WTC11 (cell line): ENCODE measurements around the gene PLLP. TPM values are rescaled to one million over a fixed set of nuclear protein-coding genes. Genes with fewer than 3 reads are reported as not detected.

Experiments used
- ATAC-seq: fragments of 200-7000 bp; cut with Tn5 transposase; 2 replicates; pipeline ENCODE4 v1.10.0; 2021; ENCODE audit warnings: mild to moderate bottlenecking, moderate library complexity
- CTCF ChIA-PET: fragments of 300-600 bp; sonication (Branson Sonifier 250); formaldehyde crosslinking; loops from one replicate; lab custom pipeline; 2021; ENCODE audit warnings: antibody characterized with exemption; lab: Charles Lee
- POLR2A ChIA-PET: fragments of 350-600 bp; sonication (Branson Sonifier 250); formaldehyde crosslinking; loops from one replicate; lab custom pipeline; 2021; ENCODE audit warnings: antibody characterized with exemption; lab: Charles Lee
- DNase-seq: peaks from one replicate; pipeline ENCODE4 v3.0.0; 2021; ENCODE audit warnings: low spot score
- H3K27ac Mint-ChIP-seq: 2 replicates; pipeline ENCODE4 v1.8.0; 2021; ENCODE audit warnings: mixed read lengths
- H3K27me3 Mint-ChIP-seq: 2 replicates; pipeline ENCODE4 v1.8.0; 2021; ENCODE audit warnings: low read depth, mild to moderate bottlenecking, moderate library complexity, mixed read lengths
- H3K36me3 Mint-ChIP-seq: 2 replicates; pipeline ENCODE4 v1.8.0; 2021; ENCODE audit warnings: mixed read lengths
- H3K4me1 Mint-ChIP-seq: 2 replicates; pipeline ENCODE4 v1.8.0; 2022; ENCODE audit warnings: mixed read lengths
- H3K4me3 Mint-ChIP-seq: 2 replicates; pipeline ENCODE4 v1.8.0; 2021; ENCODE audit warnings: mild to moderate bottlenecking, moderate library complexity, mixed read lengths
- H3K9me3 Mint-ChIP-seq: 2 replicates; pipeline ENCODE4 v1.8.0; 2021; ENCODE audit warnings: mixed read lengths
- CREB1 ChIP-seq: sonication (generic); formaldehyde crosslinking; IDR thresholded peaks from 2 replicates; pipeline ENCODE4 v1.8.0; 2023; ENCODE audit warnings: mild to moderate bottlenecking, missing genetic modification reagents
- E2F1 ChIP-seq: sonication (generic); formaldehyde crosslinking; IDR thresholded peaks from 2 replicates; pipeline ENCODE4 v1.8.0; 2022; ENCODE audit warnings: mild to moderate bottlenecking, missing genetic modification reagents
- ELF4 ChIP-seq: sonication (generic); formaldehyde crosslinking; IDR thresholded peaks from 2 replicates; pipeline ENCODE4 v1.8.1; 2022; ENCODE audit warnings: low read depth, mild to moderate bottlenecking, moderate library complexity, missing genetic modification reagents
- FOXP1 ChIP-seq: sonication (generic); formaldehyde crosslinking; IDR thresholded peaks from 2 replicates; pipeline ENCODE4 v1.8.0; 2022; ENCODE audit warnings: missing genetic modification reagents, mild to moderate bottlenecking, moderate library complexity, borderline replicate concordance
- GRHL2 ChIP-seq: fragments of 250-450 bp; sonication (Bioruptor Pico); IDR thresholded peaks from 2 replicates; pipeline ENCODE4 v1.8.0; 2022; ENCODE audit warnings: mild to moderate bottlenecking, moderate library complexity; ENCODE audit not compliant: insufficient replicate concordance, severe bottlenecking
- GTF2I ChIP-seq: fragments of 250-450 bp; sonication (Bioruptor Pico); conservative IDR thresholded peaks from 2 replicates; pipeline ENCODE4 v1.4.0; 2021; ENCODE audit warnings: mild to moderate bottlenecking
- IRF1 ChIP-seq: sonication (generic); formaldehyde crosslinking; IDR thresholded peaks from 2 replicates; pipeline ENCODE4 v1.8.0; 2023; ENCODE audit warnings: missing genetic modification reagents
- JUN ChIP-seq: sonication (generic); formaldehyde crosslinking; IDR thresholded peaks from 2 replicates; pipeline ENCODE4 v1.8.0; 2023; ENCODE audit warnings: mild to moderate bottlenecking, missing genetic modification reagents
- MYBL2 ChIP-seq: sonication (generic); formaldehyde crosslinking; IDR thresholded peaks from 2 replicates; pipeline ENCODE4 v1.8.1; 2023; ENCODE audit warnings: mild to moderate bottlenecking, moderate library complexity, missing genetic modification reagents
- NFATC4 ChIP-seq: fragments of 250-450 bp; sonication (Bioruptor Pico); IDR thresholded peaks from 2 replicates; pipeline ENCODE4 v1.9.0; 2021; ENCODE audit warnings: mild to moderate bottlenecking
- OVOL2 ChIP-seq: fragments of 250-450 bp; sonication (Bioruptor Pico); IDR thresholded peaks from 2 replicates; pipeline ENCODE4 v1.9.0; 2021; ENCODE audit warnings: mild to moderate bottlenecking, borderline replicate concordance
- SMAD3 ChIP-seq: sonication (generic); formaldehyde crosslinking; IDR thresholded peaks from 2 replicates; pipeline ENCODE4 v1.8.0; 2022; ENCODE audit warnings: missing genetic modification reagents, mild to moderate bottlenecking, borderline replicate concordance
- SOX15 ChIP-seq: fragments of 250-450 bp; sonication (Bioruptor Pico); IDR thresholded peaks from 2 replicates; pipeline ENCODE4 v1.9.0; 2021; ENCODE audit warnings: mild to moderate bottlenecking
- TP53 ChIP-seq: sonication (generic); formaldehyde crosslinking; IDR thresholded peaks from 2 replicates; pipeline ENCODE4 v1.8.1; 2023; ENCODE audit warnings: mild to moderate bottlenecking, missing genetic modification reagents
- ZBTB43 ChIP-seq: sonication (generic); formaldehyde crosslinking; IDR thresholded peaks from 2 replicates; pipeline ENCODE4 v1.8.1; 2023; ENCODE audit warnings: mild to moderate bottlenecking, missing genetic modification reagents
- ZNF121 ChIP-seq: sonication (generic); formaldehyde crosslinking; IDR thresholded peaks from 2 replicates; pipeline ENCODE4 v1.8.0; 2023; ENCODE audit warnings: missing genetic modification reagents
- ZNF138 ChIP-seq: sonication (generic); formaldehyde crosslinking; conservative IDR thresholded peaks from 2 replicates; pipeline ENCODE4 v1.8.1; 2022; ENCODE audit warnings: mild to moderate bottlenecking, moderate library complexity, missing genetic modification reagents
- ZNF219 ChIP-seq: sonication (generic); formaldehyde crosslinking; IDR thresholded peaks from 2 replicates; pipeline ENCODE4 v1.8.0; 2023; ENCODE audit warnings: missing genetic modification reagents, mild to moderate bottlenecking, borderline replicate concordance
- ZNF396 ChIP-seq: fragments of 250-450 bp; sonication (Bioruptor Pico); IDR thresholded peaks from 2 replicates; pipeline ENCODE4 v1.8.0; 2021; ENCODE audit warnings: mild to moderate bottlenecking, moderate library complexity, borderline replicate concordance
- ZNF671 ChIP-seq: fragments of 250-450 bp; sonication (Bioruptor Pico); IDR thresholded peaks from 2 replicates; pipeline ENCODE4 v1.8.0; 2021; ENCODE audit warnings: mild to moderate bottlenecking
- total RNA-seq: library from RNA; stranded (reverse); gene quantifications from 3 replicates; pipeline ENCODE4 v1.2.3, GENCODE V29; 2021
- TF ChIP-seq, protein P1 (sequence below): sonication (generic); formaldehyde crosslinking; IDR thresholded peaks from 2 replicates; pipeline ENCODE4 v1.8.1; 2023; ENCODE audit warnings: mild to moderate bottlenecking, missing genetic modification reagents
- TF ChIP-seq, protein P2 (sequence below): sonication (generic); formaldehyde crosslinking; IDR thresholded peaks from 2 replicates; pipeline ENCODE4 v1.8.1; 2023; ENCODE audit warnings: mild to moderate bottlenecking, missing genetic modification reagents, borderline replicate concordance

The PLLP gene
- total RNA-seq, 1 experiment from 2014 or later: 2.8 TPM

- H3K36me3 Mint-ChIP-seq: no peaks in the 10 kb centered on the region
- TF ChIP-seq ELF4: no peak
- TF ChIP-seq, protein P1, sequence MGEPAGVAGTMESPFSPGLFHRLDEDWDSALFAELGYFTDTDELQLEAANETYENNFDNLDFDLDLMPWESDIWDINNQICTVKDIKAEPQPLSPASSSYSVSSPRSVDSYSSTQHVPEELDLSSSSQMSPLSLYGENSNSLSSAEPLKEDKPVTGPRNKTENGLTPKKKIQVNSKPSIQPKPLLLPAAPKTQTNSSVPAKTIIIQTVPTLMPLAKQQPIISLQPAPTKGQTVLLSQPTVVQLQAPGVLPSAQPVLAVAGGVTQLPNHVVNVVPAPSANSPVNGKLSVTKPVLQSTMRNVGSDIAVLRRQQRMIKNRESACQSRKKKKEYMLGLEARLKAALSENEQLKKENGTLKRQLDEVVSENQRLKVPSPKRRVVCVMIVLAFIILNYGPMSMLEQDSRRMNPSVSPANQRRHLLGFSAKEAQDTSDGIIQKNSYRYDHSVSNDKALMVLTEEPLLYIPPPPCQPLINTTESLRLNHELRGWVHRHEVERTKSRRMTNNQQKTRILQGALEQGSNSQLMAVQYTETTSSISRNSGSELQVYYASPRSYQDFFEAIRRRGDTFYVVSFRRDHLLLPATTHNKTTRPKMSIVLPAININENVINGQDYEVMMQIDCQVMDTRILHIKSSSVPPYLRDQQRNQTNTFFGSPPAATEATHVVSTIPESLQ: no peak
- TF ChIP-seq SMAD3 (CRISPR knock-in tag): no peak
- TF ChIP-seq IRF1 (CRISPR knock-in tag): no peak
- no peak for TF ChIP-seq GRHL2 (CRISPR knock-in tag)
- no peak for TF ChIP-seq NFATC4 (CRISPR knock-in tag)
- TF ChIP-seq MYBL2: no peak
- no peak for TF ChIP-seq ZNF138 (CRISPR knock-in tag)
- TF ChIP-seq ZNF219 (CRISPR knock-in tag): no peak
- no peak for TF ChIP-seq OVOL2 (CRISPR knock-in tag)
- no peak for TF ChIP-seq ZNF671 (CRISPR knock-in tag)
- TF ChIP-seq JUN: no peak
- no peak for TF ChIP-seq CREB1 (CRISPR knock-in tag)
- TF ChIP-seq GTF2I (CRISPR knock-in tag): no peak
- TF ChIP-seq FOXP1 (CRISPR knock-in tag): no peak
- no peaks in the 10 kb centered on the region for H3K9me3 Mint-ChIP-seq
- ChIA-PET CTCF (interaction anchor here (0.6 to 1.6 kb wide), 10 partner anchors 15 to 530 kb away, joined by 3 to 6 read pairs (median 4); partner anchors contain the start of gene PLLP), POLR2A (interaction anchor here (0.6 to 1.3 kb wide), 5 partner anchors 11 to 172 kb away, joined by 3 to 5 read pairs (median 3); no protein-coding TSS in a partner anchor)
- H3K27me3 Mint-ChIP-seq: no peaks in the 10 kb centered on the region; the same call in 1 of the 2 replicates
- H3K27ac Mint-ChIP-seq: no peak overlapping the region
- ATAC-seq (peak; percentile 4; the same call in 1 of the 2 replicates), DNase-seq (peak; percentile 30)
- peaks cover 12% of the 10 kb centered on the region for H3K4me1 Mint-ChIP-seq
- peak overlapping the region; percentile 71 for H3K4me3 Mint-ChIP-seq
Measured at GRCh38 chr16:57245472-57246113, 38.9 kb downstream of the PLLP start.

- POLR2A ChIA-PET: interaction anchor here (0.6 to 1.3 kb wide), 5 partner anchors 11 to 173 kb away, joined by 3 to 5 read pairs (median 3); no protein-coding TSS in a partner anchor
- H3K4me3 Mint-ChIP-seq: peak within 1 kb of the TSS; percentile 91
- peak; percentile 99 for DNase-seq
- H3K36me3 Mint-ChIP-seq: no peaks in the 10 kb centered on the region
- H3K27me3 Mint-ChIP-seq: no peaks in the 10 kb centered on the region; the same call in 1 of the 2 replicates
- H3K4me1 Mint-ChIP-seq: peaks cover 12% of the 10 kb centered on the region
- ATAC-seq: peak; percentile 96
- no peaks in the 10 kb centered on the region for H3K9me3 Mint-ChIP-seq
- CTCF ChIA-PET: interaction anchor here (0.6 to 1.6 kb wide), 11 partner anchors 16 to 531 kb away, joined by 3 to 6 read pairs (median 3); partner anchors contain the start of genes CPNE2 and PLLP
- peak within 1 kb of the TSS; percentile 97 for H3K27ac Mint-ChIP-seq
- TF ChIP-seq SOX15 (CRISPR knock-in tag) (no peak), E2F1 (CRISPR knock-in tag) (no peak), TP53 (CRISPR knock-in tag) (peak; percentile 73), ZBTB43 (CRISPR knock-in tag) (no peak), ZNF121 (no peak), ZNF671 (CRISPR knock-in tag) (no peak), ZNF396 (CRISPR knock-in tag) (no peak)
- TF ChIP-seq, protein P1: no peak
- TF ChIP-seq, protein P2, sequence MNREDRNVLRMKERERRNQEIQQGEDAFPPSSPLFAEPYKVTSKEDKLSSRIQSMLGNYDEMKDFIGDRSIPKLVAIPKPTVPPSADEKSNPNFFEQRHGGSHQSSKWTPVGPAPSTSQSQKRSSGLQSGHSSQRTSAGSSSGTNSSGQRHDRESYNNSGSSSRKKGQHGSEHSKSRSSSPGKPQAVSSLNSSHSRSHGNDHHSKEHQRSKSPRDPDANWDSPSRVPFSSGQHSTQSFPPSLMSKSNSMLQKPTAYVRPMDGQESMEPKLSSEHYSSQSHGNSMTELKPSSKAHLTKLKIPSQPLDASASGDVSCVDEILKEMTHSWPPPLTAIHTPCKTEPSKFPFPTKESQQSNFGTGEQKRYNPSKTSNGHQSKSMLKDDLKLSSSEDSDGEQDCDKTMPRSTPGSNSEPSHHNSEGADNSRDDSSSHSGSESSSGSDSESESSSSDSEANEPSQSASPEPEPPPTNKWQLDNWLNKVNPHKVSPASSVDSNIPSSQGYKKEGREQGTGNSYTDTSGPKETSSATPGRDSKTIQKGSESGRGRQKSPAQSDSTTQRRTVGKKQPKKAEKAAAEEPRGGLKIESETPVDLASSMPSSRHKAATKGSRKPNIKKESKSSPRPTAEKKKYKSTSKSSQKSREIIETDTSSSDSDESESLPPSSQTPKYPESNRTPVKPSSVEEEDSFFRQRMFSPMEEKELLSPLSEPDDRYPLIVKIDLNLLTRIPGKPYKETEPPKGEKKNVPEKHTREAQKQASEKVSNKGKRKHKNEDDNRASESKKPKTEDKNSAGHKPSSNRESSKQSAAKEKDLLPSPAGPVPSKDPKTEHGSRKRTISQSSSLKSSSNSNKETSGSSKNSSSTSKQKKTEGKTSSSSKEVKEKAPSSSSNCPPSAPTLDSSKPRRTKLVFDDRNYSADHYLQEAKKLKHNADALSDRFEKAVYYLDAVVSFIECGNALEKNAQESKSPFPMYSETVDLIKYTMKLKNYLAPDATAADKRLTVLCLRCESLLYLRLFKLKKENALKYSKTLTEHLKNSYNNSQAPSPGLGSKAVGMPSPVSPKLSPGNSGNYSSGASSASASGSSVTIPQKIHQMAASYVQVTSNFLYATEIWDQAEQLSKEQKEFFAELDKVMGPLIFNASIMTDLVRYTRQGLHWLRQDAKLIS (CRISPR knock-in tag): no peak
Measured at GRCh38 chr16:57244767-57245471, 39.6 kb downstream of the PLLP start, which contains the start of gene ARL2BP. ARL2BP (plus strand) TSS chr16:57245259; CDS start chr16:57245368, 109 bp downstream.
